ENCODE data around the gene KLF16.

GRCh38 chr19:1908364-1908678 is 44.9 kb upstream of the KLF16 start:
- TF ChIP-seq CTCF (IDR thresholded peaks at IDR 0.05) (no peak), POLR2AphosphoS5 (IDR thresholded peaks at IDR 0.05) (no peak), POLR2A (IDR thresholded peaks at IDR 0.05) (no peak), EP300 (IDR thresholded peaks at IDR 0.05; ENCODE audit: low read depth) (no peak)
